HepG2 (cell line): ENCODE results near the gene CIROP. TPM values are rescaled to one million over a fixed set of nuclear protein-coding genes. Genes with fewer than 3 reads are reported as not detected.
A peak's percentile ranks its signal among the peaks of the same experiment; 100 is the strongest.

ENCODE experiments used
- ATF2 ChIP-seq: sonication (generic); formaldehyde crosslinking; IDR thresholded peaks from 2 replicates; pipeline ENCODE4 v1.4.0; 2020; ENCODE audit warnings: missing genetic modification reagents
- CREBL2 ChIP-seq: sonication (generic); formaldehyde crosslinking; IDR thresholded peaks from 2 replicates; pipeline ENCODE4 v1.8.1; 2023; ENCODE audit warnings: missing genetic modification reagents, mild to moderate bottlenecking, borderline replicate concordance
- DRAP1 ChIP-seq: IDR thresholded peaks from 2 replicates; pipeline ENCODE4 v1.6.1; 2016; ENCODE audit warnings: missing genetic modification reagents, missing compliant biosample characterization
- FOXJ3 ChIP-seq: sonication (generic); formaldehyde crosslinking; IDR thresholded peaks from 2 replicates; pipeline ENCODE4 v1.4.0; 2020; ENCODE audit warnings: missing genetic modification reagents, mild to moderate bottlenecking, borderline replicate concordance
- FOXO1 ChIP-seq: sonication (generic); formaldehyde crosslinking; IDR thresholded peaks from 2 replicates; pipeline ENCODE4 v1.4.0; 2020; ENCODE audit warnings: missing genetic modification reagents
- GLMP ChIP-seq: sonication (generic); formaldehyde crosslinking; IDR thresholded peaks from 2 replicates; pipeline ENCODE4 v1.9.0; 2021; ENCODE audit warnings: missing genetic modification reagents, mild to moderate bottlenecking, borderline replicate concordance
- HNRNPUL1 ChIP-seq: fragments of 200-400 bp; formaldehyde crosslinking; IDR thresholded peaks from 2 replicates; pipeline ENCODE4 v1.6.1; 2017; ENCODE audit warnings: low read depth, mild to moderate bottlenecking, low read length, moderate library complexity
- MAF1 ChIP-seq: sonication (generic); formaldehyde crosslinking; IDR thresholded peaks from 2 replicates; pipeline ENCODE4 v1.5.0; 2020; ENCODE audit warnings: missing genetic modification reagents, borderline replicate concordance
- NONO ChIP-seq, 2 experiments: fragments of 450-650 bp in 1 of 2; sonication (generic) in 1 of 2; formaldehyde crosslinking in 1 of 2; IDR thresholded peaks in 1 of 2; conservative IDR thresholded peaks in 1 of 2; 2 replicates each; pipeline versions ENCODE4 v1.6.1 to v1.8.0; 2017 to 2022; ENCODE audit warnings: mild to moderate bottlenecking in 1 of 2, missing genetic modification reagents in 1 of 2, moderate library complexity in 1 of 2
- PHF5A ChIP-seq: IDR thresholded peaks from one replicate; pipeline ENCODE4 v1.6.1; 2018; ENCODE audit warnings: low read depth, missing genetic modification reagents; ENCODE audit not compliant: unreplicated experiment
- TFDP2 ChIP-seq: sonication (generic); formaldehyde crosslinking; IDR thresholded peaks from 2 replicates; pipeline ENCODE4 v1.4.0; 2020; ENCODE audit warnings: missing genetic modification reagents
- YEATS2 ChIP-seq: sonication (generic); formaldehyde crosslinking; IDR thresholded peaks from 2 replicates; pipeline ENCODE4 v1.4.0; 2020; ENCODE audit warnings: missing genetic modification reagents, borderline replicate concordance
- ZFP37 ChIP-seq: sonication (generic); formaldehyde crosslinking; IDR thresholded peaks from 2 replicates; pipeline ENCODE4 v1.4.0; 2020; ENCODE audit warnings: missing genetic modification reagents, borderline replicate concordance
- ZNF225 ChIP-seq: sonication (generic); formaldehyde crosslinking; IDR thresholded peaks from 2 replicates; pipeline ENCODE4 v1.4.0; 2020; ENCODE audit warnings: mild to moderate bottlenecking, missing genetic modification reagents
- ZNF672 ChIP-seq: sonication (generic); formaldehyde crosslinking; IDR thresholded peaks from 2 replicates; pipeline ENCODE4 v1.8.1; 2022; ENCODE audit warnings: missing genetic modification reagents
- polyA plus RNA-seq, 8 experiments: library from polyadenylated mRNA; depleted of rRNA in 3 of 8; stranded (reverse) in 7 of 8; unstranded in 1 of 8; fragments of >200 nt; fragmentation: Illumina TruSeq in 4 of 8; extraction: Trizol in 4 of 8; gene quantifications; 2 replicates each; pipeline versions ENCODE4 v1.2.1 to v1.2.3, GENCODE V29; 2011 to 2016; ENCODE audit warnings: low read depth in 4 of 8, missing spikeins in 1 of 8, mixed read lengths in 1 of 8; ENCODE audit not compliant: insufficient read depth in 1 of 8
- total RNA-seq, 5 experiments: library from RNA; depleted of rRNA; stranded (reverse); fragments of >200 nt; fragmentation: Illumina TruSeq; extraction: Trizol; gene quantifications; 2 replicates each; pipeline ENCODE4 v1.2.3, GENCODE V29; 2016; ENCODE audit warnings: low read depth in 1 of 5
- TF ChIP-seq, protein P1 (sequence below): sonication (generic); formaldehyde crosslinking; IDR thresholded peaks from 2 replicates; pipeline ENCODE4 v1.5.1; 2020; ENCODE audit warnings: mild to moderate bottlenecking, missing genetic modification reagents, borderline replicate concordance
- TF ChIP-seq, protein P2 (sequence below), 2 experiments: sonication (generic) in 1 of 2; formaldehyde crosslinking in 1 of 2; IDR thresholded peaks; 2 replicates each; pipeline versions ENCODE4 v1.4.0 to v1.6.1; 2018 to 2020; ENCODE audit warnings: missing genetic modification reagents in 2 of 2, borderline replicate concordance in 1 of 2, low read depth in 1 of 2, mild to moderate bottlenecking in 1 of 2, missing biosample characterization in 1 of 2

CIROP gene
- total and polyA plus RNA-seq, 2 of the 13 experiments (the other 11 are each of a cell fraction or from before 2014, with no cell fraction given) = 0.07 TPM; not detected in 1

- TF ChIP-seq NONO (IDR thresholded peaks at IDR 0.05) (no peak), NONO (CRISPR knock-in tag; conservative IDR thresholded peaks at IDR 0.05) (peak; percentile 64; the same call in 1 of the 2 replicates), HNRNPUL1 (no peak), ATF2 (CRISPR knock-in tag) (peak; percentile 66), FOXO1 (CRISPR knock-in tag) (no peak; the same call in 1 of the 2 replicates), ZFP37 (CRISPR knock-in tag) (no peak), PHF5A (no peak), CREBL2 (CRISPR knock-in tag) (0 out of 2 replicates have a peak, but pooled peaks have one; percentile 23), FOXJ3 (CRISPR knock-in tag) (no peak), DRAP1 (CRISPR knock-in tag) (peak; percentile 50; the same call in 1 of the 2 replicates), ZNF672 (no peak), GLMP (CRISPR knock-in tag) (no peak), YEATS2 (CRISPR knock-in tag) (peak; percentile 75; the same call in 1 of the 2 replicates), ZNF225 (peak; percentile 67; the same call in 1 of the 2 replicates), MAF1 (CRISPR knock-in tag) (no peak), TFDP2 (0 out of 2 replicates have a peak, but pooled peaks have one; percentile 40)
- TF ChIP-seq, protein P1, sequence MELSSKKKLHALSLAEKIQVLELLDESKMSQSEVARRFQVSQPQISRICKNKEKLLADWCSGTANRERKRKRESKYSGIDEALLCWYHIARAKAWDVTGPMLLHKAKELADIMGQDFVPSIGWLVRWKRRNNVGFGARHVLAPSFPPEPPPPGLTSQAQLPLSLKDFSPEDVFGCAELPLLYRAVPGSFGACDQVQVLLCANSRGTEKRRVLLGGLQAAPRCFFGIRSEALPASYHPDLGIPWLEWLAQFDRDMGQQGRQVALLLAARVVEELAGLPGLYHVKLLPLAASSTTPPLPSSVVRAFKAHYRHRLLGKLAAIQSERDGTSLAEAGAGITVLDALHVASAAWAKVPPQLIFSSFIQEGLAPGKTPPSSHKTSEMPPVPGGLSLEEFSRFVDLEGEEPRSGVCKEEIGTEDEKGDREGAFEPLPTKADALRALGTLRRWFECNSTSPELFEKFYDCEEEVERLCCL (CRISPR knock-in tag) = no peak
- TF ChIP-seq, protein P2, sequence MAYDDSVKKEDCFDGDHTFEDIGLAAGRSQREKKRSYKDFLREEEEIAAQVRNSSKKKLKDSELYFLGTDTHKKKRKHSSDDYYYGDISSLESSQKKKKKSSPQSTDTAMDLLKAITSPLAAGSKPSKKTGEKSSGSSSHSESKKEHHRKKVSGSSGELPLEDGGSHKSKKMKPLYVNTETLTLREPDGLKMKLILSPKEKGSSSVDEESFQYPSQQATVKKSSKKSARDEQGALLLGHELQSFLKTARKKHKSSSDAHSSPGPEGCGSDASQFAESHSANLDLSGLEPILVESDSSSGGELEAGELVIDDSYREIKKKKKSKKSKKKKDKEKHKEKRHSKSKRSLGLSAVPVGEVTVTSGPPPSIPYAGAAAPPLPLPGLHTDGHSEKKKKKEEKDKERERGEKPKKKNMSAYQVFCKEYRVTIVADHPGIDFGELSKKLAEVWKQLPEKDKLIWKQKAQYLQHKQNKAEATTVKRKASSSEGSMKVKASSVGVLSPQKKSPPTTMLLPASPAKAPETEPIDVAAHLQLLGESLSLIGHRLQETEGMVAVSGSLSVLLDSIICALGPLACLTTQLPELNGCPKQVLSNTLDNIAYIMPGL (CRISPR knock-in tag; IDR thresholded peaks at IDR 0.05; ENCODE audit: borderline replicate concordance in 1 of 2, low read depth in 1 of 2) = peak; percentile 95 to 97
Measured at GRCh38 chr14:23056145-23056955, 48.4 kb downstream of the CIROP start (continued).
